GM18526 (cell line): ENCODE results near the gene RLN3.

ENCODE experiments used
- POLR2A ChIP-seq: IDR thresholded peaks from 3 replicates; pipeline ENCODE4 v1.6.1; 2011; ENCODE audit not compliant: insufficient read length; ENCODE audit errors: extremely low read depth

RLN3 gene

GRCh38 chr19:13989487-13989886 is 38.5 kb upstream of the RLN3 start:
- no peak for TF ChIP-seq POLR2A

- TF ChIP-seq POLR2A: no peak
These were observed 37.9 kb upstream of the RLN3 start for GRCh38 chr19:13990085-13990484.

GRCh38 chr19:13992025-13992424 is 35.9 kb upstream of the RLN3 start:
- TF ChIP-seq POLR2A: no peak

- TF ChIP-seq POLR2A: no peak
These were observed 34.2 kb upstream of the RLN3 start for GRCh38 chr19:13993590-13994300.

- no peak for TF ChIP-seq POLR2A
These were observed 32.8 kb upstream of the RLN3 start for GRCh38 chr19:13995017-13995728.

GRCh38 chr19:13995878-13996765 is 31.8 kb upstream of the RLN3 start:
- no peak for TF ChIP-seq POLR2A

- no peak for TF ChIP-seq POLR2A
These were observed 30.9 kb upstream of the RLN3 start for GRCh38 chr19:13996928-13997630.

GRCh38 chr19:13997631-13997962 is 30.4 kb upstream of the RLN3 start:
- TF ChIP-seq POLR2A: no peak

- no peak for TF ChIP-seq POLR2A
These were observed 29.5 kb upstream of the RLN3 start for GRCh38 chr19:13998426-13998825.

- no peak for TF ChIP-seq POLR2A
These were observed 28.9 kb upstream of the RLN3 start for GRCh38 chr19:13999085-13999484.

GRCh38 chr19:14000691-14001375 is 27.1 kb upstream of the RLN3 start:
- no peak for TF ChIP-seq POLR2A

GRCh38 chr19:14002571-14003250 is 25.2 kb upstream of the RLN3 start:
- TF ChIP-seq POLR2A: no peak

GRCh38 chr19:14003251-14004055 is 24.5 kb upstream of the RLN3 start:
- no peak for TF ChIP-seq POLR2A
